ENCODE data around the gene MYBBP1A.

MYBBP1A gene

GRCh38 chr17:4513113-4514032, 41.8 kb downstream of the MYBBP1A start:
- no peak for DNase-seq

GRCh38 chr17:4512156-4513112, 42.8 kb downstream of the MYBBP1A start:
- no peak for DNase-seq

- no peak for DNase-seq
Observed at GRCh38 chr17:4511199-4511932, 43.8 kb downstream of the MYBBP1A start.

GRCh38 chr17:4510618-4510941, 44.6 kb downstream of the MYBBP1A start:
- no peak for DNase-seq

GRCh38 chr17:4509923-4510617, 45.1 kb downstream of the MYBBP1A start:
- no peak for DNase-seq

GRCh38 chr17:4509401-4509800, 45.8 kb downstream of the MYBBP1A start:
- no peak for DNase-seq

GRCh38 chr17:4508207-4508606, 47.0 kb downstream of the MYBBP1A start:
- no peak for DNase-seq

GRCh38 chr17:4507361-4508111, 47.6 kb downstream of the MYBBP1A start:
- DNase-seq, result no peak

- DNase-seq, result no peak
Observed at GRCh38 chr17:4506892-4507291, 48.3 kb downstream of the MYBBP1A start.

- no peak for DNase-seq
Observed at GRCh38 chr17:4506175-4506813, 48.9 kb downstream of the MYBBP1A start.

GRCh38 chr17:4505187-4505586, 50.0 kb downstream of the MYBBP1A start:
- no peak for DNase-seq

GRCh38 chr17:4504188-4504587, 51.0 kb downstream of the MYBBP1A start:
- DNase-seq, result no peak

GRCh38 chr17:4503283-4504025, 51.7 kb downstream of the MYBBP1A start:
- no peak for DNase-seq

GRCh38 chr17:4502466-4503154, 52.6 kb downstream of the MYBBP1A start:
- no peak for DNase-seq

GRCh38 chr17:4501295-4501949, 53.8 kb downstream of the MYBBP1A start:
- DNase-seq, result no peak

- no peak for DNase-seq
Observed at GRCh38 chr17:4500191-4500571, 55.0 kb downstream of the MYBBP1A start.

GRCh38 chr17:4499431-4500190, 55.6 kb downstream of the MYBBP1A start:
- DNase-seq, result no peak
